Brain microvascular endothelial cell (primary cell): ENCODE results near the gene ZNF423.

Experiments used
- DNase-seq: peaks from one replicate; pipeline ENCODE4 v3.0.0-alpha.2; 2020
- H3K27ac ChIP-seq: fragments of 250-450 bp; sonication (Bioruptor Pico); 2 replicates; pipeline ENCODE4 v1.5.1; 2020; ENCODE audit warnings: mild to moderate bottlenecking, moderate library complexity
- H3K27me3 ChIP-seq: fragments of 250-450 bp; sonication (Bioruptor Pico); replicated peaks from 2 replicates; pipeline ENCODE4 v1.5.1; 2020; ENCODE audit warnings: mild to moderate bottlenecking
- H3K36me3 ChIP-seq: fragments of 250-450 bp; sonication (Bioruptor Pico); replicated peaks from 2 replicates; pipeline ENCODE4 v1.5.1; 2020; ENCODE audit warnings: mild to moderate bottlenecking
- H3K4me3 ChIP-seq: 2 replicates; pipeline ENCODE4 v1.5.1; 2011; ENCODE audit warnings: low read depth, mild to moderate bottlenecking, control low read depth, low read length, moderate library complexity
- in situ Hi-C: cut with HindIII; loops from 2 replicates; pipeline ENCODE4 v1.10.0; 2017; ENCODE audit warnings: low sequenced_read_pairs, low pct_ligation_motif_present
- TF ChIP-seq, protein P1 (sequence below): IDR thresholded peaks from 2 replicates; pipeline ENCODE4 v1.5.1; 2011; ENCODE audit warnings: low read depth, mild to moderate bottlenecking, moderate library complexity, low read length, control low read depth, inconsistent platforms; ENCODE audit errors: missing control alignments

Gene ZNF423

DNA sequence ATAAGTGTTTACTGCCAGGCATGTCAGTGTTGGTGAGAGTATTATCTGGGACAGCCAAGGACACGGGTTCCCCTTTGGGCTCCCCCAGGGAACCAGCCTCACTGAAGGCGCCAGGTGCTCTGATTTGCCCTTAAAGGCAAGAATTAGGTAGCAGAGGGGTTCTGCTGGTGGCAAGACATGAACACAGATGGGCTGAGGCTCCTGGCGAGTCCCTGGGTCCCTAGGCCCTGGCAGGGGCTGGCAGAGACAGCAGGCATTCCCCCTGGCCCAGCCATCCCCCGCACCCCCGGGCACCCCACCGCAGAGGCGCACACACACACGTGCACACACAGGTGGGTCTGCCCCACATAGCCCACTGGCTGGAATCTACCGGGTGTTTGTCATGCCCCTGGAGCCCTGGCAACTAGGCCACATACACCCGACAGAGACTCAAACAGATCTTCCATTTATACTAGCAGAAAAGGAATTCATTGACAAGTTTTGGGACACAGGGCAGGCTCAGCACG lies 329.0 kb downstream of the ZNF423 start:
- H3K4me3 ChIP-seq = no peak overlapping the region
- TF ChIP-seq, protein P1, sequence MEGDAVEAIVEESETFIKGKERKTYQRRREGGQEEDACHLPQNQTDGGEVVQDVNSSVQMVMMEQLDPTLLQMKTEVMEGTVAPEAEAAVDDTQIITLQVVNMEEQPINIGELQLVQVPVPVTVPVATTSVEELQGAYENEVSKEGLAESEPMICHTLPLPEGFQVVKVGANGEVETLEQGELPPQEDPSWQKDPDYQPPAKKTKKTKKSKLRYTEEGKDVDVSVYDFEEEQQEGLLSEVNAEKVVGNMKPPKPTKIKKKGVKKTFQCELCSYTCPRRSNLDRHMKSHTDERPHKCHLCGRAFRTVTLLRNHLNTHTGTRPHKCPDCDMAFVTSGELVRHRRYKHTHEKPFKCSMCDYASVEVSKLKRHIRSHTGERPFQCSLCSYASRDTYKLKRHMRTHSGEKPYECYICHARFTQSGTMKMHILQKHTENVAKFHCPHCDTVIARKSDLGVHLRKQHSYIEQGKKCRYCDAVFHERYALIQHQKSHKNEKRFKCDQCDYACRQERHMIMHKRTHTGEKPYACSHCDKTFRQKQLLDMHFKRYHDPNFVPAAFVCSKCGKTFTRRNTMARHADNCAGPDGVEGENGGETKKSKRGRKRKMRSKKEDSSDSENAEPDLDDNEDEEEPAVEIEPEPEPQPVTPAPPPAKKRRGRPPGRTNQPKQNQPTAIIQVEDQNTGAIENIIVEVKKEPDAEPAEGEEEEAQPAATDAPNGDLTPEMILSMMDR = no peak
- H3K27me3 ChIP-seq = no peaks in the 10 kb centered on the region
- H3K36me3 ChIP-seq = no peaks in the 10 kb centered on the region
- DNase-seq = no peak
- no peak overlapping the region for H3K27ac ChIP-seq
- in situ Hi-C loops = no loop called here

- in situ Hi-C loops = no loop called here
- H3K27ac ChIP-seq = no peak overlapping the region
These were observed 331.0 kb downstream of the ZNF423 start for GRCh38 chr16:49524947-49525315.

DNA sequence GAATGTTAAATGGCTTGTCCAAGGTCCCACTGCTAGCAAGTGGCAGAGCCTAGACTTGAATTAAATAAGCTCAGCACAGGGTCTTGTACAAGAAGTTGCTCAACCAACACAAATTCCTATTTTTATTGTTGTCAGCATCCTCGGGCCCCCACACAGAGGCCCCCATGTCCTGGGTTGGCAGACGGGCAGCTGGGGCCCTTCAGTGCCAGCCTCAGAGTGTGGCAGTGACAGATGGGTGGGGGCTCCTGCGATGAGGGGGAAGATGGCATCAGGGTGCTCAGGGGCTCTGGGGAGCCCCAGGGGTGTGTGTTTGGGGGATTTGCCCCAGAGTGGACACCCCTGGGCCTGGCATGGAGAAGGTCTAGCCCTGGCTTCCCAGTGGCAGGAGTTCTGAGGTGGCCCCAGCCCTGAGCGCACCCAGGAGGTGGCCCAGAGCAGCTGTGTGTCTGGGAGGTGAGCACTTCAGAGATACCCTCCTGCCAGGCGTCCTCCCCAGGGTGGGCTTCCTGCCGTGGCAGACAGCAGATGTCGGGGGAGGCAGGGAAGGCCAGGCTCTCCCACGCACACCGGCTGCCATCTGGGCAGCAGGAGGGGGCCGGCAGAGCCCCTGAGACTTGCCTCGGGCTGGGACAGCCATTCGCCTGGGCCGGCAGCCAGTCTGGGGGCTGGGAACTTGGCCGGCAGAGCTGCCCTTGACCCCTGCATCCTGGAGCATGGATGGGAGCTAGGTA lies 331.5 kb downstream of the ZNF423 start:
- no peak overlapping the region for H3K4me3 ChIP-seq
- TF ChIP-seq, protein P1 = no peak
- no peaks in the 10 kb centered on the region for H3K36me3 ChIP-seq
- in situ Hi-C loops = no loop called here
- no peak overlapping the region for H3K27ac ChIP-seq
- no peak for DNase-seq
- H3K27me3 ChIP-seq = no peaks in the 10 kb centered on the region

More at GRCh38 chr16:49524947-49525315, 331.0 kb downstream of the ZNF423 start:
- no peaks in the 10 kb centered on the region for H3K27me3 ChIP-seq
- TF ChIP-seq, protein P1 = no peak
- DNase-seq = no peak
- H3K4me3 ChIP-seq = no peak overlapping the region
- no peaks in the 10 kb centered on the region for H3K36me3 ChIP-seq

GRCh38 chr16:49523435-49524159 lies 332.3 kb downstream of the ZNF423 start:
- Histone ChIP-seq H3K27ac (no peak overlapping the region), H3K4me3 (no peak overlapping the region), H3K27me3 (no peaks in the 10 kb centered on the region), H3K36me3 (no peaks in the 10 kb centered on the region)
- in situ Hi-C loops = no loop called here
- no peak for DNase-seq
- TF ChIP-seq, protein P1 = no peak

DNA sequence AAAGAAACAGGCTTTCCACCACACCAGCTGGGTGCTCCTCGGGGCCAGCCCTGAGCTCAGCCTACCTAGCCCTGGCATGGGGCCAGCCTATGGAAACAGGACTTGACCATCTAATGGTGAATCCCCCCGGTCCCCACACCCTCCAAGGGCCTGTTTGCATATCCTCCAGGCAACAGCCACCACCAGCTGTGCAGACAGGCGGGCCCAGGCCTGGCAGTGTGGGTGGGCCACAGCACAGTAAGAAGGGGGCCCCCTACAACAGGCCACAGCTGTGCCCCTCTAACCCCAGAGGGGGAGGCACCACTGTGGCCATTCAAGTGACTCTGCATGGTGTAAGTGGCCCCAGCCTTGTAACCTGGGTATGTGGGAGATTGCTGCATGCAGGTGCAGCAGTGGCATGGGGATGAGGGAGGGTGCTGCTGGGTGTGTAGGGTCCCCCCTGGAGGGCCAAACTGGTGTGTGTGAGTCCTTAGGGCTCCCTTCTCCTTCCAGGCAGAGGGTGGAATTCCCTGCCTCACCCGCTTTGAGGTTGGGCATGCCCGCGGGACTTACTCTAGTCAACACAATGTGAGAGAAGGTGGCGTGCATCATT lies 334.1 kb downstream of the ZNF423 start:
- TF ChIP-seq, protein P1 = no peak
- no peak for DNase-seq
- Histone ChIP-seq H3K36me3 (no peaks in the 10 kb centered on the region), H3K27me3 (no peaks in the 10 kb centered on the region), H3K4me3 (no peak overlapping the region), H3K27ac (no peak overlapping the region)
- in situ Hi-C loops = no loop called here
